Keratinocyte (primary cell): ENCODE data around the gene F8. TPM values are rescaled to one million over a fixed set of nuclear protein-coding genes. Genes with fewer than 3 reads are reported as not detected.

Source experiments
- DNase-seq: peaks from one replicate; pipeline ENCODE4 v3.0.0-alpha.2; 2011; ENCODE audit warnings: low read depth, missing footprints, low spot score
- FAIRE-seq: peaks from 2 replicates; lab custom pipeline; 2011; peaks lifted over from hg19 to GRCh38; lab: Jason Lieb, UNC
- H2AFZ ChIP-seq: 2 replicates; pipeline ENCODE4 v1.6.0; 2012; ENCODE audit warnings: low read length, control low read depth, inconsistent platforms; ENCODE audit not compliant: control insufficient read depth
- H3K27ac ChIP-seq: 2 replicates; pipeline ENCODE4 v1.5.1; 2011; ENCODE audit warnings: low read length; ENCODE audit not compliant: control insufficient read depth, insufficient read depth
- H3K27me3 ChIP-seq: 3 replicates; pipeline ENCODE4 v1.6.0; 2011; ENCODE audit warnings: low read length; ENCODE audit not compliant: control insufficient read depth, insufficient read depth; ENCODE audit errors: extremely low read depth
- H3K36me3 ChIP-seq, 2 experiments: 2 replicates in 1 of 2; 3 replicates in 1 of 2; pipeline ENCODE4 v1.5.1; 2011; ENCODE audit warnings: low read length in 2 of 2, mild to moderate bottlenecking in 1 of 2; ENCODE audit not compliant: control insufficient read depth in 2 of 2, insufficient read depth in 2 of 2; ENCODE audit errors: extremely low read depth in 1 of 2
- H3K4me1 ChIP-seq: 3 replicates; pipeline ENCODE4 v1.5.1; 2011; ENCODE audit warnings: low read length; ENCODE audit not compliant: control insufficient read depth, insufficient read depth; ENCODE audit errors: extremely low read depth
- H3K4me2 ChIP-seq: 3 replicates; pipeline ENCODE4 v1.6.0; 2011; ENCODE audit warnings: low read depth, low read length; ENCODE audit not compliant: control insufficient read depth, insufficient read depth; ENCODE audit errors: extremely low read depth
- H3K4me3 ChIP-seq, 3 experiments: fragments of 200-600 bp in 1 of 3; sonication (generic) in 1 of 3; 2 replicates in 2 of 3; 3 replicates in 1 of 3; pipeline ENCODE4 v1.5.1; 2011 to 2016; ENCODE audit warnings: low read length in 3 of 3, mild to moderate bottlenecking in 3 of 3, control low read depth in 2 of 3, inconsistent platforms in 1 of 3, low read depth in 1 of 3, mixed read lengths in 1 of 3, mixed run types in 1 of 3, moderate library complexity in 1 of 3; ENCODE audit not compliant: control insufficient read depth in 2 of 3, insufficient read depth in 2 of 3; ENCODE audit errors: extremely low read depth in 1 of 3
- H3K79me2 ChIP-seq: 2 replicates; pipeline ENCODE4 v1.6.0; 2012; ENCODE audit warnings: low read length; ENCODE audit not compliant: control insufficient read depth, insufficient read depth
- H3K9ac ChIP-seq: 3 replicates; pipeline ENCODE4 v1.6.0; 2011; ENCODE audit warnings: low read length; ENCODE audit not compliant: control insufficient read depth, insufficient read depth; ENCODE audit errors: extremely low read depth
- H3K9me1 ChIP-seq: 3 replicates; pipeline ENCODE4 v1.6.0; 2011; ENCODE audit warnings: low read length; ENCODE audit not compliant: control insufficient read depth, insufficient read depth; ENCODE audit errors: extremely low read depth
- H3K9me3 ChIP-seq: 2 replicates; pipeline ENCODE4 v1.5.1; 2012; ENCODE audit warnings: low read depth, low read length; ENCODE audit not compliant: control insufficient read depth
- H4K20me1 ChIP-seq: 3 replicates; pipeline ENCODE4 v1.6.0; 2011; ENCODE audit warnings: low read length; ENCODE audit not compliant: control insufficient read depth, insufficient read depth; ENCODE audit errors: extremely low read depth
- EZH2 ChIP-seq: IDR thresholded peaks from one replicate; pipeline ENCODE4 v1.6.1; 2012; ENCODE audit warnings: inconsistent platforms, mild to moderate bottlenecking, low read length, moderate library complexity
- dilution Hi-C: fragments of 300-500 bp; cut with MboI; formaldehyde crosslinking; loops from one replicate; pipeline ENCODE4 v1.7.0; 2020; ENCODE audit warnings: low sequenced_read_pairs; ENCODE audit not compliant: extremely low pct_ligation_motif_present
- polyA plus RNA-seq, 5 experiments: library from polyadenylated mRNA; depleted of rRNA in 3 of 5; stranded (reverse) in 3 of 5; stranded (forward) in 1 of 5; unstranded in 1 of 5; fragments of >200 nt; gene quantifications; 1 replicate in 1 of 5; 2 replicates in 3 of 5; 3 replicates in 1 of 5; pipeline versions ENCODE4 v1.2.1 to v1.2.3, GENCODE V29; 2011 to 2012; ENCODE audit warnings: missing spikeins in 2 of 5, low read depth in 1 of 5, low replicate concordance in 1 of 5
- TF ChIP-seq, protein P1 (sequence below), 3 experiments: IDR thresholded peaks in 1 of 3; conservative IDR thresholded peaks in 1 of 3; optimal IDR thresholded peaks in 1 of 3; 2 replicates in 2 of 3; 3 replicates in 1 of 3; pipeline versions ENCODE3 to v1.5.1; 2011; ENCODE audit warnings: low read length in 3 of 3, mild to moderate bottlenecking in 3 of 3, moderate library complexity in 2 of 3, control low read depth in 1 of 3, inconsistent platforms in 1 of 3; ENCODE audit not compliant: insufficient read depth in 2 of 3; ENCODE audit errors: extremely low read depth in 1 of 3

Gene F8
- polyA plus RNA-seq, 1 donor (not counting 4 experiments of a cell fraction or from before 2014, with no cell fraction given), result 1.3 TPM

DNA sequence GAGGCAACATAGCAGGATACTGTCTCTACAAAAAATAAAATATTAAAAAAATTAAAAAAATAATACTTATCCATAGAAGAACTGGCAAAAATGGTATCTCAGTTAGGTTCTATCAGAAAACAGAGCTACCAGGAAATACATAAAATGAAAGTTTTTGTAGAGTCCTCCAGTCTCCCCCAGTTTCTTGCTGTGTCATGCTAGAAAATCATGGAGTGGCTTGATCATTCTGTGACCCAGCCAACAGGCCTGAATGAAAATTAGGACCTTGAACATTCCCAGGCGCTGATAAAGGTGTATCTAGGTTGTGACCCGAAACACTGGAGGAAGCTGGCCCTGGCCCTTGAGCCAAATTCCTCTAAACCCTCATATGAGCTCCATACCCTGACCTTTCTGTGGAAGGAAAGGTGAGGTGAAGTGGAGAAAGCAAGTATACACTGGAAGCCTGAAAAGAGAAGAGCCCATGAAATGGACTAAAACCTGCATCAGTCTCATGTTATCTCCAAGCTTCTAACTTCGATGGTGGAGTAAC lies 188.7 kb downstream of the F8 start:
- dilution Hi-C loops, result no loop called here

DNA sequence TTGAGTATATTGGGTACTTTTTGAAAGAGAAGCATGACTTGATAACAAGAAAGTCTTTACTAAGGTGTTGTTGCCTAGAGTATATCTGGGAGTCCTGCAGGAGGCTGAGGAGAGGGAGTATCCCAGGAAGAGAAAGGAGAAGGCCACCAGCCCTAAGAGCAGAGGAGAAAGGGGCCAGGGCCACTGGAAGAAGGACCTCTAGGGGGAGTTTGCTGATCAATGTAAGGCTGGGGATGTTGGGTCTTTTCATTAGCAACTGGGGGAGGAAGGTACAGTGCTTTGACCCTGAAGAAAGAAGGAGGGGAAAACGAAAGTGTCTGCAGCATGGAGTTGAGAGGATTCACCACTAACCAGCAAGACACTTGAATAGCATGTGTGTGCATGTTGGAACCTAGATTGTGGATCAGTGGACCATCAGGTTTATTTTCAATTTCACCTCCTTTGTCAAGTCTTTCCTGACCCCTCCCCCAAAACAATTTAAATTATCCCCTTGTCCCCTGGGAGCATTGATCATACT lies 192.5 kb downstream of the F8 start:
- TF ChIP-seq EZH2, result no peak
- TF ChIP-seq, protein P1, sequence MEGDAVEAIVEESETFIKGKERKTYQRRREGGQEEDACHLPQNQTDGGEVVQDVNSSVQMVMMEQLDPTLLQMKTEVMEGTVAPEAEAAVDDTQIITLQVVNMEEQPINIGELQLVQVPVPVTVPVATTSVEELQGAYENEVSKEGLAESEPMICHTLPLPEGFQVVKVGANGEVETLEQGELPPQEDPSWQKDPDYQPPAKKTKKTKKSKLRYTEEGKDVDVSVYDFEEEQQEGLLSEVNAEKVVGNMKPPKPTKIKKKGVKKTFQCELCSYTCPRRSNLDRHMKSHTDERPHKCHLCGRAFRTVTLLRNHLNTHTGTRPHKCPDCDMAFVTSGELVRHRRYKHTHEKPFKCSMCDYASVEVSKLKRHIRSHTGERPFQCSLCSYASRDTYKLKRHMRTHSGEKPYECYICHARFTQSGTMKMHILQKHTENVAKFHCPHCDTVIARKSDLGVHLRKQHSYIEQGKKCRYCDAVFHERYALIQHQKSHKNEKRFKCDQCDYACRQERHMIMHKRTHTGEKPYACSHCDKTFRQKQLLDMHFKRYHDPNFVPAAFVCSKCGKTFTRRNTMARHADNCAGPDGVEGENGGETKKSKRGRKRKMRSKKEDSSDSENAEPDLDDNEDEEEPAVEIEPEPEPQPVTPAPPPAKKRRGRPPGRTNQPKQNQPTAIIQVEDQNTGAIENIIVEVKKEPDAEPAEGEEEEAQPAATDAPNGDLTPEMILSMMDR (optimal IDR thresholded peaks at IDR 0.05 in 1 of 3, IDR thresholded peaks at IDR 0.05 in 1 of 3, conservative IDR thresholded peaks at IDR 0.05 in 1 of 3; ENCODE audit: extremely low read depth in 1 of 3, insufficient read depth in 2 of 3, low read length in 3 of 3), result no peak
- Histone ChIP-seq H3K9ac (no peak overlapping the region), H3K79me2 (no peaks in the 10 kb centered on the region), H3K9me3 (no peaks in the 10 kb centered on the region), H3K27ac (no peak overlapping the region), H3K36me3 (no peaks in the 10 kb centered on the region), H4K20me1 (no peaks in the 10 kb centered on the region), H3K4me3 (no peak overlapping the region), H3K4me1 (no peaks in the 10 kb centered on the region), H3K4me2 (no peak overlapping the region), H3K9me1 (no peaks in the 10 kb centered on the region), H3K27me3 (no peaks in the 10 kb centered on the region), H2AFZ (no peak overlapping the region)
- dilution Hi-C loops, result no loop called here
- DNase-seq (no peak), FAIRE-seq (no peak)

More for the DNA sequence above, 188.7 kb downstream of the F8 start:
- no peak for TF ChIP-seq EZH2
- TF ChIP-seq, protein P1 (optimal IDR thresholded peaks at IDR 0.05 in 1 of 3, IDR thresholded peaks at IDR 0.05 in 1 of 3, conservative IDR thresholded peaks at IDR 0.05 in 1 of 3; ENCODE audit: extremely low read depth in 1 of 3, insufficient read depth in 2 of 3, low read length in 3 of 3), result no peak
- no peaks in the 10 kb centered on the region for H3K9me1 ChIP-seq
- no peak overlapping the region for H3K9ac ChIP-seq
- no peaks in the 10 kb centered on the region for H3K27me3 ChIP-seq
- no peak overlapping the region for H2AFZ ChIP-seq
- H3K4me2 ChIP-seq, result no peak overlapping the region
- no peak overlapping the region for H3K27ac ChIP-seq
- no peaks in the 10 kb centered on the region for H3K79me2 ChIP-seq
- H3K4me3 ChIP-seq, result no peak overlapping the region
- no peaks in the 10 kb centered on the region for H3K9me3 ChIP-seq
- no peak for FAIRE-seq
- DNase-seq, result no peak
- H3K36me3 ChIP-seq, result no peaks in the 10 kb centered on the region
- H3K4me1 ChIP-seq, result no peaks in the 10 kb centered on the region
- no peaks in the 10 kb centered on the region for H4K20me1 ChIP-seq
